Measurements from ENCODE around the gene TULP4.

- TF ChIP-seq, protein P1, sequence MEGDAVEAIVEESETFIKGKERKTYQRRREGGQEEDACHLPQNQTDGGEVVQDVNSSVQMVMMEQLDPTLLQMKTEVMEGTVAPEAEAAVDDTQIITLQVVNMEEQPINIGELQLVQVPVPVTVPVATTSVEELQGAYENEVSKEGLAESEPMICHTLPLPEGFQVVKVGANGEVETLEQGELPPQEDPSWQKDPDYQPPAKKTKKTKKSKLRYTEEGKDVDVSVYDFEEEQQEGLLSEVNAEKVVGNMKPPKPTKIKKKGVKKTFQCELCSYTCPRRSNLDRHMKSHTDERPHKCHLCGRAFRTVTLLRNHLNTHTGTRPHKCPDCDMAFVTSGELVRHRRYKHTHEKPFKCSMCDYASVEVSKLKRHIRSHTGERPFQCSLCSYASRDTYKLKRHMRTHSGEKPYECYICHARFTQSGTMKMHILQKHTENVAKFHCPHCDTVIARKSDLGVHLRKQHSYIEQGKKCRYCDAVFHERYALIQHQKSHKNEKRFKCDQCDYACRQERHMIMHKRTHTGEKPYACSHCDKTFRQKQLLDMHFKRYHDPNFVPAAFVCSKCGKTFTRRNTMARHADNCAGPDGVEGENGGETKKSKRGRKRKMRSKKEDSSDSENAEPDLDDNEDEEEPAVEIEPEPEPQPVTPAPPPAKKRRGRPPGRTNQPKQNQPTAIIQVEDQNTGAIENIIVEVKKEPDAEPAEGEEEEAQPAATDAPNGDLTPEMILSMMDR (IDR thresholded peaks at IDR 0.05) = no peak
- TF ChIP-seq POLR2A (IDR thresholded peaks at IDR 0.05) = no peak
Measured at GRCh38 chr6:158519761-158520160, 207.5 kb downstream of the TULP4 start.

Data from sigmoid colon (tissue), 3 donors.